Common myeloid progenitor, CD34-positive (primary cell): Measurements from ENCODE around the gene RPRD1B.
"Not testable (repeated sequence)": the region's sequence is repeated elsewhere in the genome, so short reads cannot be mapped to it uniquely, and the experiment has no call there.

Source experiments
- CTCF ChIA-PET: fragments of 350-600 bp; sonication (Branson Sonifier 250); formaldehyde crosslinking; loops from one replicate; lab custom pipeline; 2021; ENCODE audit warnings: antibody characterized with exemption; lab: Charles Lee
- POLR2A ChIA-PET: fragments of 350-600 bp; sonication (Branson Sonifier 250); formaldehyde crosslinking; loops from one replicate; lab custom pipeline; 2021; ENCODE audit warnings: antibody characterized with exemption; lab: Charles Lee
- DNase-seq, 3 donors: peaks; one replicate each; pipeline versions ENCODE4 v3.0.0 to v3.0.0-alpha.2; 2013
- H3K27ac ChIP-seq, 2 experiments: 1 replicate in 1 of 2; 2 replicates in 1 of 2; pipeline ENCODE4 v1.7.0; 2013; ENCODE audit warnings: inconsistent platforms in 2 of 2, low read length in 2 of 2, mild to moderate bottlenecking in 2 of 2, low read depth in 1 of 2, moderate library complexity in 1 of 2; ENCODE audit not compliant: severe bottlenecking in 2 of 2, insufficient read depth in 1 of 2, poor library complexity in 1 of 2
- H3K27me3 ChIP-seq, 5 experiments: replicated peaks in 2 of 5; 1 replicate in 3 of 5; 2 replicates in 2 of 5; pipeline versions ENCODE4 v1.6.1 to v1.7.0; 2013; ENCODE audit warnings: low read length in 4 of 5, mild to moderate bottlenecking in 2 of 5, moderate library complexity in 2 of 5, inconsistent platforms in 1 of 5; ENCODE audit not compliant: insufficient read depth in 5 of 5, control insufficient read depth in 4 of 5
- H3K36me3 ChIP-seq, 4 experiments: 1 replicate in 2 of 4; 2 replicates in 2 of 4; pipeline versions ENCODE4 v1.6.1 to v1.7.0; 2013; ENCODE audit warnings: low read length in 3 of 4, control low read depth in 1 of 4, mild to moderate bottlenecking in 1 of 4; ENCODE audit not compliant: control insufficient read depth in 4 of 4, insufficient read depth in 4 of 4
- H3K4me1 ChIP-seq, 4 experiments: 1 replicate in 3 of 4; 2 replicates in 1 of 4; pipeline versions ENCODE4 v1.6.1 to v1.7.1; 2013; ENCODE audit warnings: low read length in 3 of 4, mild to moderate bottlenecking in 3 of 4, control low read depth in 1 of 4, inconsistent platforms in 1 of 4, moderate library complexity in 1 of 4; ENCODE audit not compliant: control insufficient read depth in 4 of 4, insufficient read depth in 4 of 4; ENCODE audit errors: control extremely low read depth in 1 of 4
- H3K4me3 ChIP-seq, 7 experiments: 1 replicate in 4 of 7; 2 replicates in 3 of 7; pipeline versions ENCODE4 v1.5.1 to v1.7.0; 2013; ENCODE audit warnings: mild to moderate bottlenecking in 7 of 7, low read length in 6 of 7, moderate library complexity in 6 of 7, inconsistent platforms in 2 of 7, low read depth in 2 of 7, control low read depth in 1 of 7; ENCODE audit not compliant: insufficient read depth in 4 of 7, control insufficient read depth in 1 of 7; ENCODE audit errors: extremely low read depth in 1 of 7
- H3K9me3 ChIP-seq, 5 experiments: 1 replicate in 4 of 5; 2 replicates in 1 of 5; pipeline versions ENCODE4 v1.6.1 to v1.7.1; 2013; ENCODE audit warnings: low read length in 4 of 5, mild to moderate bottlenecking in 2 of 5, inconsistent platforms in 1 of 5, low read depth in 1 of 5, moderate library complexity in 1 of 5; ENCODE audit not compliant: control insufficient read depth in 4 of 5, insufficient read depth in 2 of 5; ENCODE audit errors: control extremely low read depth in 1 of 5
- WGBS: methylation state at CpG from one replicate; pipeline ENCODE4 v1.1.5; 2013; ENCODE audit not compliant: insufficient coverage; 5-methylcytosine and 5-hydroxymethylcytosine counted together

The RPRD1B gene

GRCh38 chr20:38092915-38093314, 59.4 kb downstream of the RPRD1B start:
- CTCF ChIA-PET = interaction anchor here (0.9 to 1.5 kb wide), 5 partner anchors 13 to 128 kb away, joined by 3 to 5 read pairs (median 4); no protein-coding TSS in a partner anchor
- Histone ChIP-seq H3K27me3 (no peaks in the 10 kb centered on the region), H3K36me3 (peaks cover 5 to 42% (median 30%) of the 10 kb centered on the region in 4 experiments), H3K27ac (no peak overlapping the region), H3K4me3 (no peak overlapping the region), H3K9me3 (no peaks in the 10 kb centered on the region), H3K4me1 (peaks cover 2 to 25% (median 6%) of the 10 kb centered on the region in 4 experiments)
- DNase-seq = no peak
- POLR2A ChIA-PET = no interaction called here

GRCh38 chr20:38093641-38094077, 60.1 kb downstream of the RPRD1B start:
- Histone ChIP-seq H3K9me3 (no peaks in the 10 kb centered on the region), H3K4me3 (no peak overlapping the region), H3K27me3 (no peaks in the 10 kb centered on the region), H3K4me1 (peaks cover 2 to 25% (median 6%) of the 10 kb centered on the region in 4 experiments), H3K36me3 (peaks cover 3 to 35% (median 23%) of the 10 kb centered on the region in 4 experiments), H3K27ac (no peak overlapping the region)
- no peak for DNase-seq
- ChIA-PET POLR2A (no interaction called here), CTCF (interaction anchor here (0.9 to 1.5 kb wide), 4 partner anchors 14 to 128 kb away, joined by 3 to 5 read pairs (median 4); no protein-coding TSS in a partner anchor)
- WGBS = 98% methylated on average over 8 of the region's 8 CpGs

- ChIA-PET CTCF (interaction anchor here (0.7 to 1.4 kb wide), 3 partner anchors 18 to 127 kb away, joined by 3 to 5 read pairs (median 5); no protein-coding TSS in a partner anchor), POLR2A (no interaction called here)
- no CpG with 5 or more reads among the region's 1 CpG for WGBS
- peak; percentile 46 to 72 (median 60) for DNase-seq
- Histone ChIP-seq H3K9me3 (no peaks in the 10 kb centered on the region), H3K36me3 (peaks cover 2 to 28% (median 17%) of the 10 kb centered on the region in 4 experiments), H3K4me3 (peak overlapping the region in 1 of 7 experiments; percentile 12), H3K27me3 (no peaks in the 10 kb centered on the region), H3K4me1 (peaks cover 2 to 28% (median 6%) of the 10 kb centered on the region in 4 experiments), H3K27ac (peak overlapping the region in 1 of 2 experiments; percentile 22)
Observed at GRCh38 chr20:38094373-38094891, 60.9 kb downstream of the RPRD1B start.

GRCh38 chr20:38095017-38095686, 61.6 kb downstream of the RPRD1B start:
- POLR2A ChIA-PET = no interaction called here
- H3K36me3 ChIP-seq = peaks cover 0 to 21% (median 9%) of the 10 kb centered on the region in 4 experiments
- peaks cover 2 to 28% (median 6%) of the 10 kb centered on the region in 4 experiments for H3K4me1 ChIP-seq
- H3K27me3 ChIP-seq = no peaks in the 10 kb centered on the region
- no peak overlapping the region for H3K27ac ChIP-seq
- CTCF ChIA-PET = interaction anchor here (0.7 kb wide), 1 partner anchor 18 kb away, joined by 3 read pairs; no protein-coding TSS in a partner anchor
- H3K9me3 ChIP-seq = no peaks in the 10 kb centered on the region
- DNase-seq = no peak
- H3K4me3 ChIP-seq = no peak overlapping the region
- 92% methylated on average over 4 of the region's 7 CpGs for WGBS

GRCh38 chr20:38098952-38099351, 65.4 kb downstream of the RPRD1B start:
- no peak for DNase-seq
- CTCF ChIA-PET = interaction anchor here (1.2 to 1.5 kb wide), 3 partner anchors 11 to 26 kb away, joined by 3 to 4 read pairs (median 3); no protein-coding TSS in a partner anchor
- WGBS = 86% methylated on average over 1 of the region's 1 CpG
- no peak overlapping the region for H3K27ac ChIP-seq
- no peak overlapping the region for H3K4me3 ChIP-seq
- POLR2A ChIA-PET = no interaction called here
- peaks cover 2 to 23% (median 6%) of the 10 kb centered on the region in 4 experiments for H3K4me1 ChIP-seq
- H3K9me3 ChIP-seq = no peaks in the 10 kb centered on the region
- no peaks in the 10 kb centered on the region for H3K36me3 ChIP-seq
- no peaks in the 10 kb centered on the region for H3K27me3 ChIP-seq

- H3K9me3 ChIP-seq, H3K27me3 ChIP-seq, CTCF ChIA-PET, H3K4me3 ChIP-seq, H3K36me3 ChIP-seq, H3K27ac ChIP-seq, POLR2A ChIA-PET, H3K4me1 ChIP-seq, DNase-seq: not testable (repeated sequence)
- 100% methylated on average over 4 of the region's 5 CpGs for WGBS
Observed at GRCh38 chr20:38102206-38102605, 68.7 kb downstream of the RPRD1B start.

GRCh38 chr20:38104285-38104684, 70.7 kb downstream of the RPRD1B start:
- ChIA-PET CTCF (interaction anchor here (0.8 to 1.1 kb wide), 2 partner anchors 117 to 119 kb away, joined by 3 to 4 read pairs; no protein-coding TSS in a partner anchor), POLR2A (no interaction called here)
- Histone ChIP-seq H3K27me3 (no peaks in the 10 kb centered on the region), H3K4me3 (no peak overlapping the region), H3K4me1 (no peaks in the 10 kb centered on the region), H3K27ac (no peak overlapping the region), H3K36me3 (no peaks in the 10 kb centered on the region), H3K9me3 (no peaks in the 10 kb centered on the region)
- DNase-seq = no peak
- WGBS = no CpG with 5 or more reads among the region's 1 CpG
